Hematopoietic multipotent progenitor cell treated with erythropoietin and hydrocortisone succinate and interleukin-3 and kit ligand, for 8 days (in vitro differentiated cells): ENCODE measurements around the gene ABCC1.
"Not testable (repeated sequence)": the region's sequence is repeated elsewhere in the genome, so short reads cannot be mapped to it uniquely, and the experiment has no call there.

ENCODE experiments used
- DNase-seq: peaks from one replicate; pipeline ENCODE4 v3.0.0-alpha.2; 2015

The ABCC1 gene

GRCh38 chr16:15947983-15948509 is 1.4 kb upstream of the ABCC1 start:
- DNase-seq = no peak

DNA sequence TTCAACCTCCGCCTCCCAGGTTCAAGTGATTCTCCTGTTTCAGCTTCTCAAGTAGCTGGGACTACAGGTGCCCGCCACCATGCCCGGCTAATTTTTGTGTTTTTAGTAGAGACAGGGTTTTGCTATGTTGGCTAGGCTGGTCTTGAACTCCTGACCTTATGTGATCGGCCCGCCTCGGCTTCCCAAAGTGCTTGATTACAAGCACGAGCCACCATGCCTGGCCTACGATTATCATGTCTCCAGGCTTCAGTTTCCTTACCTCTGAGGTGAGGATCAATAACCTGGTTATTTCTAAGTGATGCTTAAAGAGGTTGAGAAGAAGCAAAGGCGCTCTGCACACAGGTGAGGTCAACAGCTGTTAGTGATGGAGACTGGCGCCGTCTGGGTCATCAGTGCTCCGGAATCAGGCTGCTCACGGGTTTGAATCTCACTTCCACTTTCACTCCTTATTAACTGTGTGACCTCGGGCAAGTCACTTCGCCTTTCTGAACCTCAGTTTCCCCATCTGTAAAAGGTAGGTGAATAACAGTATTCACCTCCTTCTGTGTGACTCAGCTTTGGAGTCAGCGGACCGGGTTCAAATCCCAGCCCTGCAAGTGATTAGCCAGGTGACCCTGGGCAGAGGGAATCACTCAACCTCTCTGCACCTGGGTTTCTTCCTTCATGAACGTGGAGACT is 745 bp upstream of the ABCC1 start:
- DNase-seq = no peak

DNA sequence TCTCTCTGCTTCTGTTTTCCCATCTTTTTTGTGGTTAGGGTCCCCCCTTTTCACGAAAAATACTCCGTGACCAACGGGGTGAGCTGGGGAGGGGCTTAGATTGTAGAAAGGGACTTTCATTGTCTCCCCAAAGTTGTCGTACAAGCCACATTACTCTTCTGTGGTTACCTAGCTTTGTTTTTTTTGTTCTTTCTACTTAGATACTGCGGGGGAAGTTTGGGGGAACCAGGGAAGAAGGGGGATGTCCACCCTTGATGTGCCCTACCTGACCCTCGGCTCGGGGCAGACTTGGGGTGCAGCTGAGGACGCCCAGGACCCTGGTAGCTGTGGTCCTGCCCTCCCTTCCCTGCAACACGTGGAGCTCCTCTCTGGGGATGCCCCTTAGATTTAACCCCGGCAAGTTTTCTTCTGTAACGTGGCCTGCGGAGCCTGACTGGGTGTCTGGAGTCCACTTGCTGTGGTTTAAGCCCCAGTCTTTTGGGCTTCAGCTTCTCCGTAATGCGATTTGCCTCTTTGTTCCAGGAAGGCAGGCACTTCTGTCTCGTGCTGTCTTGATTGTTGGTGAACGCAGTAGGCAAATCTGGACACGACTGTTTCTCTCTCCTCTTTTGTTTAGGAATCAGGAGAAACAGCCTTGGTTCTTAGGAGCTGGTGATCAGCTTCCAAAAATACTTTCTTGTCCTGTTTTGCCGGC is 892 bp downstream of the ABCC1 start:
- peak; percentile 59 for DNase-seq

DNA sequence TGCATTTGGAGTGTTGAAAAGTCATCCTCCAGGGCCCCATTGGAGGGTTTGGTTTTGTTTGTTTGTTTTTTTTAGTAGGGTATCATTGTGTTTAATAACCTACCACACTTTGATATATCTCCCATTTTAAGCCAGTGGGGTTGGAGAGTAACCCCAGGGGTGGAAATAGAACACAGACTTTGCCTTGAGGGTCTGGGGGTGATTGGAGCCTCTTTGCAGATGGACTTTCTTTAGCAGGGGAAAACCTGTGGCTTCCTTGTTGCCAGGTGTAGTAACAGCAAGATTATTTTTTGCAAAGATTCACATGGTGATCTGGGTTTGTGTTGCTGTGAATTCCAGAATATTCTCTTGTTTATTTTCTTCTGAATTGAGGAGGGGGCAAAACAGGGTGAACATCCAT is 1.5 kb downstream of the ABCC1 start:
- DNase-seq = no peak

GRCh38 chr16:15951852-15952251 is 2.4 kb downstream of the ABCC1 start:
- peak; percentile 54 for DNase-seq

GRCh38 chr16:15952265-15952711 is 2.9 kb downstream of the ABCC1 start:
- DNase-seq = peak; percentile 76

DNA sequence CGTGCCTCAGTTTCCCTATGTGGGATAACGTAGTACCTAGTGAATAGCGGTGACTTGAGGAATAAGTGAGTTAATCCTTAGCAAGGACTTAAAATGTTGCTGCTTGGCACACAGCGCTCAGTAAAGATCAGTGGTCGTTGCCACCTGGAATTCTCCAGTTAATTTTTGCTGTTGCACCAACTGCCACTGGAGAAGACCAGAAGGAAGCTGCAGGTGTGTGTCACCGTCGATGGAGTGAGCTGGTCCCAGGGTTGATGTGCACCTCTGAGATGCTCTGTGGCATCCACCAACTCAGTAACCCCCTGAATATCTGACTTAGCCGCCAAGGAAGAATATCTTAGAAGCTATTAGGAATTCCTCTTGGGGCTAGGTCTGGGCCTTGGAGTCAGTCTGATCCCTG is 4.1 kb downstream of the ABCC1 start:
- DNase-seq = no peak

DNA sequence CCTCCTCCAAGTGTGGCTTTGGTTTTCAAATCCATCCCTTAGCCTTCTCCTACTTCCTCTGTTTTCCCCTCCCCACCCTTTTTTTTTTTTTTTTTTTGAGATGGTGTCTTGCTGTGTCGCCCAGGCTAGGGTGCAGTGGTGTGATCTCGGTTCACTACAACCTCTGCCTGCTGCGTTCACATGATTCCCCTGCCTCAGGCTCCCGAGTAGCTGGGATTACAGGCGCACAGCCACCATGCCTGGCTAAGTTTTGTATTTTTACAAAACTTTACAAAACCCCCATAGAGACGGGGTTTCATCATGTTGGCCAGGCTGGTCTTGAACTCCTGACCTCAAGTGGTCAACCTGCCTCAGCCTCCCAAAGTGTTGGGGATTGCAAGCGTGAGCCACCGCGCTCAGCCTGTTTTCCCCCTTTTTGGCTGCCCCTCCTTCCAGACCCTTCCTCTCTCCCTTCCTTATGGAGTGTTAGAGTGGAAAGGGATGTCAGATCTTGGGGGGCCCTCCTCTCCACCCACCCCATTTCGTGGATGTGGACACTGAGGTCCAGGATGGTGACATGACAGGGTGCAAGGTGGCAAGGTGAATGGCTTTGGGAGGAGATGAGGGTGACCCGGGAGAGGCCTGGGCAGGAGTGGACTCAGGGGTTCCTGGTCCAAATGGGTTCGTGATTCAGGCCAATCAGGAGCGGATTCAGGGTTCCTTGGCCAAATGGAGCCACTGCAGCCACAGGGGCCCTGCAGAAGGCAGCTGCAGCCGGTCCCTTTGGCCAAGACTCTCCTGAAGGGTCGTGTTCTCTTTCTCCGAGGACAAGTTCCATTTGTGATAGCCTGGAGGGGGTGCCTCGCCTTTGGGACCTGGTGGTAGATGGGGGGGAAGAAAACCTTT is 4.8 kb downstream of the ABCC1 start:
- no peak for DNase-seq

DNA sequence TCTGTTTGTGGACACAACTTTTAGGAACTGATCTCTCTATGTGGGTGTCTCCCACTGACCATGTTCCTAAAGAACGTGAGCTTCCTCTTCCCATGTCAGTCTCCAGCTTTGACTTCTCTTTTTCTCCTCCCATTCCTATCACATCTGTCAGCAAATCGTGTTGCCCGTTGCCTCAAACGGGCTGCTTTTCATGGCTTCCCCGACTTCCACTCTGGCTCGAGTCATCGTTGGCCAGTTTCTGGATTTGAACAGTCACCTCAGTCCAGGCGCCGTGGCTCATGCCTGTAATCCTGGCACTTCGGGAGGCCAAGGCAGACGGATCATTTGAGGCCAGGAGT is 5.4 kb downstream of the ABCC1 start:
- DNase-seq = no peak

DNA sequence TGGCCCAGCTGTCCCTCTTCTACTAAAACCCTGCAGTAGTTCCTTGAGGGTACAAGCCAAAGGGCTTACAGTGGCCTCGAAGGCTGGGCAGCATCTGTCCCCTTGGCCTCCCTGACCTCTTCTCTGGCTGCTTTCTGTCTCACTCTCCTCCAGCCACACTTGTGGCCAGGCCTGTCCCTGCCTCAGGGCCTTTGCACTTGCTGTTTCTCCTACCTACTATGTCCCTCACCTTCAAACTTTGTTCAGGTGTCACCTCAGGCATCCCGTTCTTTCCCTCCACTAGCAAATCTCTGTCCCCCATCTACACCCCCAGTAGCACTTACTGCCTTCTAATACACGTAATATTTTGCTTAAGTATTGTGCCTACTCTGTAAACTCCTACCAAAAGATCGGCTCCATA is 6.0 kb downstream of the ABCC1 start:
- no peak for DNase-seq

DNA sequence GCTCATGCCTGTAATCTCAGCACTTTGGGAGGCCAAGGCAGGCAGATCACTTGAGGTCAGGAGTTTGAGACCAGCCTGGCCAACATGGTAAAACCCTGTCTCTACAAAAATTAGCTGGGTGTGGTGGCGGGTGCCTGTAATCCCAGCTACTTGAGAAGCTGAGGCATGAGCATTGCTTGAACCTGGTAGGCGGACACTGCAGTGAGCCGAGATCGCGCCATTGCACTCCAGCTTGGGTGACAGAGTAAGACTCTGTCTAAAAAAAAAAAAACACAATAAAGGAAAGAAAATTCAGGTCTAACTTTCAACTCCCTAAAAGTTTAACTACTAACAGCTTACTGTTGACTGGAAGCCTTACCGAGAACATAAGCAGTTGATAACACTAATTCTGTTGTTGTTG is 6.7 kb downstream of the ABCC1 start:
- not testable (repeated sequence) for DNase-seq

- no peak for DNase-seq
Measured at GRCh38 chr16:15958703-15959348, 9.4 kb downstream of the ABCC1 start.

GRCh38 chr16:15960124-15960971 is 10.9 kb downstream of the ABCC1 start:
- DNase-seq = no peak

DNA sequence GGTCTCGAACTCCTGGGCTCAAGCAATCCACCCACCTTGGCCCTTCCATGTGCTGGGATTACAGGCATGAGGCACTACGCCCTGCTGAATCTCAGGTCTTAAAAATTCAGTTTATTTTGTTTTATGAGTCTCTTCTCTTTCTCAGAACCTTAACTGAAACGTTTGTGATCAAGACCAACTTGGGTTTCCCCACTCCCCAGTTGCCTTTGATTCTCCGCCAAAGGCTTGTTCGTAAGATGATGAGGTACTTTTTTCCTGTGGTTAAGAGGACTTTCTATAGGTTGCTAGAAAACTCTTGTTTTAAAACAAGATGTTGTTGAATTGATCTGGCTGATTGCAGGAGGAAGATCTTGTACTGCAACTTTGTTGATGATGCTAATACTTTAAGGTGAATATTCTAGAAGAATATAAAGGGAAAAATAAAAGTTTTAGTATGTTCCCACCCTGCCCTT is 11.7 kb downstream of the ABCC1 start:
- DNase-seq = peak; percentile 61

DNA sequence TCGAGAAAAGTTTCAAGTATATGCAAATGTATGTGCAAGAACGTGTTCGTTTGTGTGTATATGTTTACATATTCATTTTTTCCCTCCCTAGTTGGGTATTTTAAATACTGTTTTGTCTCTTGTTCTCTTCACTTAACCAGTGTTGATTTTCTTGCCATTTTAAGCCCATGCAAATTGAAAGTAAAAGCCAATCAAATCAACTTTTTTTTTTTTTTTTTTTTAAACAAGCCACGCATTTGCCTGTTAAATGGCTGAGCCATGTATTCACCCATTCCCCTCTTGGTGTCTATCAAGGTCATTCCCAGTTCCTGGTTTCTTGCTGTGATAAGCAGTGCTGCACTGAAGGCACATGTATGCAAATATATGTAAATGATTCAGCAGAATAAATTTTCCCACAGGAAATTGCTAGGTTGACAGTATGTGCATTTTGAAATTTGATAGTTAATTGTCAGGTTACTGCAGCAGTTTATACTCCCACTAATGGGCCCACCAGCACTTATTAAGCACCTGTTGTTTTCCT is 12.2 kb downstream of the ABCC1 start:
- DNase-seq = no peak

DNA sequence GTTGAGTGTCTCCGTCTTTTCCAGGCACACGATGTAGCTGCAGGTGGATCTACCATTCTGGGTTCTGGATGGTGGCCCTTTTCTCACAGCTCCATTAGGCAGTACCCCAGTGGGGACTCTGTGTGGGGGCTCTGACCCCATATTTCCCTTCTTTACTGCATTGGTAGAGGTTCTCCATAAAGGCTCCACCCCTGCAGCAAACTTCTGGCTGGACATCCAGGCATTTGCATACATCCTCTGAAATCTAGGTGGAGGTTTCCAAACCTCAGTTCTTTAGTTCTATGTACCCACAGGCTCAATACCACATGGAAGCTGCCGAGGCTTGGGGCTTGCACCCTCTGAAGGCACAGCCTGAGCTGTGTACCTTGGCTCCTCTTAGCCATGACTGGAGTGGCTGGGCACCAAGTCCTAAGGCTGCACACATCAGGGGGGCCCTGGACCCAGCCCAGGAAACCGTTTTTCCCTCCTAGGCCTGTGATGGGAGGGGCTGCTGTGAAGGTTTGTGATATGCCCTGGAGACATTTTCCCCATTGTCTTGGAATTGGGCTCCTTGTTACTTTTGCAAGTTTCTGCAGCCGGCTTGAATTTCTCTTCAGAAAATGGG is 14.0 kb downstream of the ABCC1 start:
- DNase-seq = no peak

DNA sequence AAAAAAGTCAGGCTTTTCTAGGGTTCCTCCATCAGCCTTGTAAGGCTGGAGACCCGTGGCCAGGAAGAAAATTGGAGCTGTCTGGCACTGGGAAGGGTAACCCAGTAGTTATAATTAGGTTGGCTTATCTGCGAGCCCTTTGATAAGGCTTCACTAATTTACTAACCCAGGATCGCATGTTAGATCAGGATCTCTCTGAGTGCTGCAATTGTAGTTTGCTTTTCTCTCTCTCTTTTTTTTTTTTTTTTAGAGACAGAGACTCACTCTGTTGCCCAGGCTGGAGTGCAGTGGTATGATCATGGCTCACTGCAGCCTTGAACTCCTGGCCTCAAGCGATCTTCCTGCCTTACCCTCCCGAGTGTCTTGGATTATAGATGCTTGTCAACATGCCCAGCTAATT is 17.0 kb downstream of the ABCC1 start:
- DNase-seq = no peak

DNA sequence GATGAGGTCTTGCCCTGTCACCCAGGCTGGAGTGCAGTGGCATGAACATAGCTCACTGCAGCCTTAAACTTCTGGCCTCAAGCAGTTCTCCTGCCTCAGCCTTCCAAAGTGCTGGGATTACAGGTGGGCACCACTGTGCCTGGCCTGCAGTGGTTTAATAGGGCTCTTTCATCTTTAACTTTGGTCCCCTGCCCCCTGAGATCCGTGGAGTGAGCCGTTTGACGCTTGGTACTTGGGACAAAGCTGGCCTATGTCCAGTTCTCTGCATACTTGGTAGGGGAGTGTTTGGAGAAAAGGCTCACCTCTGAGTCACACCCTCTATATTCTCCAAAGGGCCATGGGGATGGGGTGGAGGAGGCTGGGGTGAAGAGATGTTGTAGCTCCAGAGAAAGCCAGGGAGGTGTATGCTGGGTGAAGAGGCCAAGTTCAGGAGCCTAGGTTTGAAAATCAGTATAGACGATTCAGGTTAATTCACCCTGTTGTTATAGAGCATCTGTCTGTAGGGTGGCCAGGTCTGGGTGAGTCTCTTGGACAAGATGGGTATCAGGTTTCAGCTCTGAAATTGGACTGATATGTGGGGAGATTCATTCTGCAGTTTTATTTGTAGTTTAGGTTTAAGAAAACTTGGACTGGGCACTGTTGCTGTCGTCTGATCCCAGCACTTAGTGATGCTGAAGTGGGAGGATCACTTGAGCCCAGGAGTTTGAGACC is 17.6 kb downstream of the ABCC1 start:
- DNase-seq = no peak

GRCh38 chr16:15967655-15968315 is 18.4 kb downstream of the ABCC1 start:
- no peak for DNase-seq

DNA sequence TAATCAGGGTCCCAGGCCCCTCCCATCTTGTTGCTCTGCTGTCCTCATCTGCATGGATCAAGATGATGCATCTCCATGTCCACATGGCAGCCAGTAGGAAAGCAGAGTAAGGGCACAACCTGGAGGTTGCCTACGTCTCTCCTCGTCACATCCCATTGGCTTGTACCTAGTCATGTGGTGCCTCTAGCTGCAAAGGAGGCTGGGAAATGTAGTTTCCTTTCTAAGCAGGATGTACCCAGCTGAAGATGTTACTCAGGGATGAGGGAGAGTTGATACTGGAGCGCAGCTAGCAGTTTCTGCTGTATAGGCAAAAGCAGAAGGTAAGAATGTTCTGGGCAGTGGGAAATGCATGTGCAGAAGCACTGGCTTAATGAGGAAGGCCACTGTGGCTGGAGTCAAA is 20.8 kb downstream of the ABCC1 start:
- peak; percentile 45 for DNase-seq
